Measurements from ENCODE around the gene ARHGEF1.

DNA sequence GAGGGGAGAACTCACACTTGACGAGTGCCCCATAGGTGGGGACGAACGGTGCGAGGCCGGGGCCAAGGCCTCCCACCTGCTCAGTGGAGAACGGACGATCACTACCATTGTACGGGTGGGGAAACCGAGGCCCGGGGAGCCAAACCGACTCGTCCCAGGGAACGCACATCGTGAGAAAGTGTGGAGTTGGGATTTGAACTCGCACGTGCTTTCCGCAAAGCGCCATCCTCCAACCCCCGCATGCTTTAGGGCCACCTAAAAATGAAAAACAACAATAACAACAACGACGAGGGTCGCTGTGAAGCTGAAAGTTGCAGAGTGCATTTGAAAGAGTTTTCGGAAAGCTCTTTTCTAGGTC is 458 bp downstream of the ARHGEF1 start:
- TF ChIP-seq POLR2AphosphoS5 (IDR thresholded peaks at IDR 0.05; ENCODE audit: low read depth, low read length) (no peak; the same call in 1 of the 2 replicates), TAF1 (IDR thresholded peaks at IDR 0.05; ENCODE audit: borderline replicate concordance, low read depth, low read length) (no peak), POLR2A (IDR thresholded peaks at IDR 0.05; ENCODE audit: low read depth, low read length) (no peak)
